ENCODE measurements around the gene LARP1.
"Not testable (repeated sequence)": the region's sequence is repeated elsewhere in the genome, so short reads cannot be mapped to it uniquely, and the experiment has no call there.

Gene LARP1

DNA sequence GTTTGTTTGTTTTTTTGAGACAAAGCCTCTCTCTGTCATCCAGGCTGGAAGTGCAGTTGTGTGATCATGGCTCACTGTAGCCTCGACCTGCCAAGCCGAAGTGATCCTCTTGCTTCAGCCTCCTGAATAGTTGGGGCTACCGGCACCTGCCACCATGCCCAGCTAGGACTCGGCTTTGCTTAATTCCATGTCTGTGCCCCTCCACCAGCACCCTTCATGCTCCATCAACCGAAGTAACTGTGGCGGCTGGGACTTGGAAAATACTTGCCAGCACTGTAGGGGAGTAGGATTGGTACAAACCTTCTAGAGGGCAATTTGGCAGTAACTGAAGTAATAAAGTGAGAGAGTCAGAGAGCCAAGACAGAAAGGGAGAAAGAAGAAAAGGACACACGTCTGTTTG lies 76.3 kb downstream of the LARP1 start:
- no peak for DNase-seq

DNA sequence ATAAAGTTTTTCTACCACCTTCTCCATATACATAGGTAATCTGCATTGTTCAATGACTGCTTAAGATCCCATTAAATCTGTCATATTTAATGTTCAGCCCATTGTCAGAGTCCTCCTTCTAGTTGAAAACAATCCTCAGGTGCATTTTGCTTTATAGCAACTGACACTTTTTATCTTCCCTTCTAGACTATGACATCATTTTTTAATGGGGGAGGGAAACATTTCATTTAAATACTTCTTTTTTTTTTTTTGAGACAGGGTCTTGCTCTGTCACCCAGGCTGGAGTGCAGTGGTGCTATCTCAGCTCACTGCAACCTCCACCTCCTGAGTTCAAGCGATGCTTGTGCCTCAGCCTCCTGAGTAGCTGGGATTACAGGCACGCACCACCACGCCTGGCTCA lies 77.6 kb downstream of the LARP1 start:
- DNase-seq, result not testable (repeated sequence)

DNA sequence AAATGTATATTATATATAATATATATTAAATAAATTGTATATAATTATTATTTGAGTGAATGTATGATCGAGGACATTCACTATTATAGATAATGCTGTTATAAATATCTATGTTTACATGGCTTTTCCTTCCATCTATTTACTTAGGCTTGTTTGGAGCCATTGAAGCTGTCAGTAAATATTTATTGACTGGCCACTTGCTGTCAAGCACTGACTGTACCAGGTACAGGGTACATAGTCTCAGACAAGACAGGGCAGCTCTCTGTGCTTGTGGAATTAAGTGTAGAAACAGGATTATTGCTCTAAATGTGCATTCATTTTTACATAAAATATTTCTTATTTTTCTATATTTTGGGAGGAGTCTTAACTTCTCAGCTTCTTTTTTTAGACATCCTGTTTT lies 78.9 kb downstream of the LARP1 start:
- DNase-seq, result no peak

DNA sequence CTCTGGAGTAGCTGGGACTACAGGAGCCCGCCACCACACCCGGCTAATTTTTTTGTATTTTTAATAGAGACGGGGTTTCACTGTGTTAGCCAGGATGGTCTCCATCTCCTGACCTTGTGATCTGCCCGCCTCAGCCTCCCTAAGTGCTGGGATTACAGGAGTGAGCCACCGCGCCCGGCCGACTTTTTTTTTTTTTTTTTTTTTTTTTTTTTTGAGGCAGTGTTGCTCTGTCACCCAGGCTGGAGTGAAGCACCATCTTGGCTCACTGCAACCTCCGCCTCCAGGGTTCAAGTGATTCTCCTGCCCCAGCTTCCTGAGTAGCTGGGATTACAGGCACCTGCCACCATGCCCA lies 80.5 kb downstream of the LARP1 start:
- not testable (repeated sequence) for DNase-seq

DNA sequence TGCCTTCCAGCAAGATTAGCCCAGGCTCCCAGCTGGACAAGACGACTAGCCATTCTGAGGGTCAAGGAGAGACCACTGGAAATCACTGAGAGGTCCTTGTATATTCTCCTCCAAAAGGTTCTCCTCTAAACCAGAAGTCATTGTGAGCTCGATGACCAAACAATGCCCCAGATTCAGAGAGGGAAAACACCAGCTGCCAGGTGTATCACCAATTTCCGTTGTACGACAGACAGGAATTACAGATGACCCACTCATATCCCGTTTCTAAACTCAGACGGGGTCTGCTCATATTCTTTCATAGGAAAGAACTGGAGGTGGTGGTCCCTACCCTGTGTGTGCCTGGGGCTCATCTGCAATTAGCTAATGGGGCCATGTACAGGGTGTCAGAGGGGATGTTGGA lies 81.0 kb downstream of the LARP1 start:
- DNase-seq, result no peak

DNA sequence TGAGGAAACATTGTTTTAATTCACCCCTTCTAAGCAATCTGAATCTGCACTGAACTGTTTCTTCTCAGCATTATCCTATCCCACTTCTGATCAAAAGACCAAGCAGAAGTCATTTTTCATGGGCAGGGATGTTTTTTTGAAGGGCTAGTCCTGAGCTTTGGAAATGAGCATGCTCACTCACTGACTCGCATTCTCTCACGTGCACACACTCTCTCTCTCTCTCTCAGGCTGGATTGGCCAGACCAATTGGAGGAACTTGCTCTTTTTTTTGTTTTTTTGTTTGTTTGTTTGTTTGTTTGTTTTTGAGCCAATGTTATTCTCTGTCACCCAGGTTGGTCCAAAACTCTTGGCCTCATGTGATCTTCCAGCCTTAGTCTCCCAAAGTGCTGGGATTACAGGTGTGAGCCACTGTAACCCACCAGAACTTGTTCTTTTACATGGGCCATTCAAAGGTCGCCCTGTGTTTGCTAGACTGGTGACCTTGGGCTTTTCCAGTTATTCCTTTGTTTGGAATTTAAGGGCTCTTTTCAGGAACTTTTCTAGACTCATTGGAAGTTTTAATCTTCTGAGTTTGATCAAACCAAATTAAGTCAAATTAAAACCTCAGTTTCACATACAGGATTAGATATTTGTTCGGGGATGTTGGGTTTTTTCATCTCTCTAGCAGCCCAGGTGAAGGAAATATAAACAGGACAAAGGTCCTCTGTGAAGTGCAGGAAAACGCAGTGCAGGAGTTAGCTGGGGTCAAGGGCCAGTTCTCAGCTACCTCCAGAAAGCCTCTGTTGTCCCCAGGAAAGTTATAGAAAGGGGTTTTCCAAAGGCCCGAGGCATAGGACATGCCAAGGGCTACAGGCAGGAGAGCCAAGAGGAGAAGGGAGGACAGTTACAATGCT lies 82.1 kb downstream of the LARP1 start:
- no peak for DNase-seq

DNA sequence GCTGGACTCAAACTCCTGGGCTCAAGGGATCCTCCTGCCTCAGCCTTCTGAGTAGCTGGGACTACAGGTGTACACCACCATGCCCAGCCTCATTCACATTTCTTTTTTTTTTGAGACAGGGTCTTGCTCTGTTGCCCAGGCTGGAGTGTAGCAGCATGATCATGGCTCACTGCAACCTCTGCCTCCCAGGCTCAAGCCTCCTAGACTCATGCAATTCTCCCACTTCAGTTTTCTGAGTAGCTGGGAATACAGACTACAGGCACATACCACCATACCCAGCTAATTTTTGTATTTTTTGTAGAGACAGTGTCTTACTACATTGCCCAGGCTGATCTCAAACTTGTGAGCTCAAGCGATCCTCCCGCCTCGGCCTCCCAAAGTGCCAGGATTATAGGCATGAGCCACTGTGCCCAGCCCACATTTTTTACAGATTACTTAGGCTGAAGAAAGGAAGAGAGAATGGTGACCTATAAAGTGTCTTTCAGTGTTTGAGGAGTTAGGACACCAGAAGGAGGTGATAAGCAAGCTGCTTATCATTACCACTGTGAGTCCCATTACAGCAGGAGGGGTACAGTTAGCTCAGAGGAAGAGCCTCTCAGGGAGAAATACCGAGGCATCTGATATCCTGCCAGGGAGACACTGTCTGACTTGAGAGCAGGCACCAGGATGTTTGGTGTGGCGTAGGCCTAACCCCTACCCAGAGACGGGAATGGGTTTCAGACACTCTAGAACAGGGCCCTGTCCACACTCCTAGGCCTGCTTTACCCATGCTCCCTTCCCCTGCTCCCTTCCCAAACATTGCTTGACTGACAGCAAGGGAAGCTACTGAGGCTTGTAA lies 85.5 kb downstream of the LARP1 start:
- no peak for DNase-seq

DNA sequence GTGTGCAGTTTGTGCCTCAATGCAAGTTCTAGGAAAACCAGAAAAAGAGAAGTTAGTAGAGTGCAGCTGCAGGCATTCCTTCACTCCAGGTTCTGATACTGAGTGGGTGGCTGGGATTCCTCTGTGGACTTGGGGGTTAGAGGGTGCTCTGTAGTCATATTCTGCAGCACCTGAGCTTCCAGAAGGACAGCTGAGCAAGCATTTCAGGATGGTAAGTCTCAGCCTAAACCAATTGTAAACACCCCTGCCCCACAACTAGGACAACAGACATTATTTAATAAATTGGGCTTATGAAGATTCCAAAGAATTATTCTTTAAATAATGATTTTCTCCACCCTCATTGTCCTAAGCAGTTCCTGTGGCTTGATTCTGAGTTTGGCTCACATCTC lies 86.1 kb downstream of the LARP1 start:
- DNase-seq, result no peak

DNA sequence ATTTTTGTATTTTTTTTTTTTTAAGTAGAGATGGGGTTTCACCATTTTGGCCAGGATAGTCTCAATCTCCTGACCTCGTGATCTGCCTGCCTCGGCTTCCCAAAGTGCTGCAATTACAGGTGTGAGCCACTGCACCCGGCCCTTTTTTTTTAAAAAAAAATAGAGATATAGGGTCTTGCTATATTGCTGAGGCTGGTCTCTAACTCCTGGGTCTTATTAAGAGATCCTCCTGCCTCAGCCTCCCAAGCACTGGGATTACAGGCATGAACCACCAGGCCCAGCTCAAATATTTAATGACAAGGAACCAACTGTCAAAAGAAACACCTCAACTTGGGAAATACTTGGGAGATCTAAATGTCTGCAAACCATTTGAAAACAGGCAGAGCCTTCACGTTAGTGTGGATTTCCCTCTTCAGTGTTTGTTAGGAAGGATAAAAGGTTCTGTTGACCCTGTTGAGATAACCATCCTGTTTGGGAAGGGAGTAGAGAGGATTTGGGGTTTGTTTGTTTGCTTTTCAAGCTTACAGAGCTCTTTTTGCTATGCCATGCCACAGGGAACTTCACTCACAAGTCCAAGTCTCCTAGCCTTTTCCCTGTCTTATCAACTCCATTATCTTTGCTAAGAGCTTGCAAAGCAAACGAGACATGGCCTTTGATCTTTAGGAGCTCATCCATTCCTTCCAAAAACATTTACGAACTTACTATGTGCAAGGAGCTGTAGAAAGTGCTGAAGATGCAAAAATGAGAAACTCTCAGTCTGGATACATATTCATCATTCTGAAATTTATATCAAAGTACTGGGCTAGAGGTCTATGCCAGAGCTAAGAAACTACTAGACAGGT lies 87.7 kb downstream of the LARP1 start:
- no peak for DNase-seq

DNA sequence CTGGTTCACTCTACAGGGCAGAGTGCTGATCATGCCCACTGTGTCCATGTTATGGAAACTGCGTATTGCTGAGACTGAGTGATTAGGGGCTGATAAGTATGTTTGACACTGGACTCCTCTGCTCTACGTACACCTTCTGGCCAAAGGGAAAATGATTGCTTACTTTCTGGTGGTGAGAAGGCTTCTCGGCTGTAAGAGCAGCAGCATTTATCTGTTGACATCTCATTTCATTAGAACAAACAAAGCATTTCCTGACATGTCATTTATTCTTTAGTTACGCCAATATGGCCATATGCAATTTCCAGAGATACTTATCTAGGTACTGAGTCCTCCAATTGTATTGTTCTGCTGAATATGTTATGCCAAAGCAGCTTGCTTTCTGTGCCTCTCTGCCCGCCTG lies 89.6 kb downstream of the LARP1 start:
- DNase-seq, result no peak

DNA sequence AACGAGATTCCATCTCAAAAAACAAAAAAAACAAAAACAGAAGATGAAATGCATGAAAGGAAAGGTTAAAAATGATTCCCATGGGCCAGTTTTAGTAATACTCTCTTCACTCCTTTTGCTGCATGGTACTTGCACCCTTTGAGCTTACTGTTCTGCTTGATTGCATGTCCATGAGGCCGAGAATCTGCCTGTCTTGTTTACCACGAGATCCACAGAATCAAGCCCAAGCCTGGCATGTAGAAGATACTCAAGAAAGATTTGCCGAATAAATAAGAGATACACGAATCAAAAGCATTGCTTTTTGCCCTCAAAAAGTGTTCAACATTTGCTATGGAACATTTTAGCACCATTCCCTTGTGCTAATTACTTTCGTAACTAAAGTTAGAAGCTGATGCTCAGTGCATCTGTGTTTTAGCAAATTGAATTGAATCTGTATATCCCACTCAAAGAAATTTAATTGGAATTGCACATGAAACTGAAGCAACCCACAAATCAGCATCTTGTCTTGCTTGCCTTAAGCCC lies 94.1 kb downstream of the LARP1 start:
- DNase-seq, result no peak

DNA sequence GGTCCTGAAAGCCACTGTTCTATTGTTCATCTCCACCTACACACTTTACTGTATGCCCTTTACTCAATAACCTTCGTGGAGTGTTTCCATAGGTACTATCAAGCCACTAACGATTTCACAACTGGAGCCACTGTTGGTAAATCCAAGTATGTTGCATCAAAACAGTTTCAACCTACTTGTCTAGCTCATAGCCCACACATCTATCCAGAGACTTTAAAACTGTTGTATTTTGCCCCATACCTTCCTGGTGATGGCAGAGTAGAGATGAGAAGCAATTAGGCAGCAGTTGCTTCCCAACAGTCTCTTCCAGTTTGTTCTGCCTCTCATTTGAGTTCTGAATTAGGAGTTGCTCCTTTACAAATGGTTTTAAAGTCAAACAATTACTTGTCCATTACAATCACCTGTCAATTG lies 94.6 kb downstream of the LARP1 start:
- peak; percentile 39 to 62 (median 61) for DNase-seq

DNA sequence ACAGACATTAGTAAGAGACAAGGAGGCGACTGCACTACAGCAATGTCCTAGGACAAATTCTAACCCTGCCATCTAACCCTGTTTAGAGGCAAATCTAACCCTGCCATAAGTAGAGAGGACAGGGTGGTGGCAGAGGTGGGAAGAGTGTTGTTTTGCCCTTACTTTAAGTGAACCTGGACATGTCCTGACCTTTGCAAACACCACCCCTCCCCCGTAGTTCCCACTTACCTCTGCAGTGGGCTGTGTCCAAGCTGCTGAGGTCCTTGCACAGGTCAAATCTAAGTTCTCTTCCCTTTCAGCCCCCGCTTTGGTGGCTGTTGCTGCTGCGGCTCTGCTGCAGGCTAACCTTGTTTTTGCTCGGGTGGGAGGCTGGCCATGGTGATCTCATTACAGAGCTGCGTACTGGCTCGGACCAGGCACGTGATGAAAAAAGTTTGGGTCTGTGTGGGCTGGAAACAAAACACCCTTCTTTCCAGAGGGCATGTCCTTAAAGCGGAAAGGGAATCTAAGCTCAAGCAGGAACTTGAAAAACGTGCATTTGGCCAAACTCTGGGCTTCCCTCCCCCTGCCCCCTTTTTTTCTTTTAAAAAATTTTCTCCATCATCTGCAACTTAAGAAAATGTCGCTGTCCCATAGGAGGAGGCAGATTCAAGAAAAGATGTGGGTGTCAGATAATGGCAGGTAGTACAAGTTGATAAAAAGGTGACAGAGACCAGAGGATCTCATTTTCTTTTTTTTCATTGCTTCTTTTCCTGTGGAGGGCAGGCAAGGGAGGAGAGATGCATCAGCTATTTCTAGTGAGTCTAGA lies 95.3 kb downstream of the LARP1 start, which contains the start of gene FAXDC2:
Gene FAXDC2 (minus strand): TSS at position 349 of the 808 bp plus-strand sequence. CDS start 12,425 bp downstream, outside the sequence.
- peak; percentile 83 to 85 (median 85) for DNase-seq

DNA sequence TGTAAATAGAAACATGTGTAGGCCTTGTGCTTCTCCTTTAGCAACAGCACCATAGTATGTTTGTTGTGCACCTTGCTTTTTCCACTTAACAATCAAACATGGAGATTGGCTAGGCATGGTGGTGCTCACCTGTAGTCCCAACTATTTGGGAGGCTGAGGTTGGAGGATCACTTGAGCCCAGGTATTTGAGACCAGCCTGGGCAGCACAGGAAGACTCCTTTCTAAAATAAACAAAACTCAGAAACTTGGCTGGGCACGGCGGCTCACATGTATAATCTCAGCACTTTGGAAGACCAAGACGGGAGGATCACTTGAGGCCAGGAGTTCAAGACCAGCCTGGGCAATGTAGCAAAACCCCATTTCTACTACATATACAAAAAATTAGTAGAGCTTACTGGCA lies 96.2 kb downstream of the LARP1 start:
- no peak for DNase-seq

DNA sequence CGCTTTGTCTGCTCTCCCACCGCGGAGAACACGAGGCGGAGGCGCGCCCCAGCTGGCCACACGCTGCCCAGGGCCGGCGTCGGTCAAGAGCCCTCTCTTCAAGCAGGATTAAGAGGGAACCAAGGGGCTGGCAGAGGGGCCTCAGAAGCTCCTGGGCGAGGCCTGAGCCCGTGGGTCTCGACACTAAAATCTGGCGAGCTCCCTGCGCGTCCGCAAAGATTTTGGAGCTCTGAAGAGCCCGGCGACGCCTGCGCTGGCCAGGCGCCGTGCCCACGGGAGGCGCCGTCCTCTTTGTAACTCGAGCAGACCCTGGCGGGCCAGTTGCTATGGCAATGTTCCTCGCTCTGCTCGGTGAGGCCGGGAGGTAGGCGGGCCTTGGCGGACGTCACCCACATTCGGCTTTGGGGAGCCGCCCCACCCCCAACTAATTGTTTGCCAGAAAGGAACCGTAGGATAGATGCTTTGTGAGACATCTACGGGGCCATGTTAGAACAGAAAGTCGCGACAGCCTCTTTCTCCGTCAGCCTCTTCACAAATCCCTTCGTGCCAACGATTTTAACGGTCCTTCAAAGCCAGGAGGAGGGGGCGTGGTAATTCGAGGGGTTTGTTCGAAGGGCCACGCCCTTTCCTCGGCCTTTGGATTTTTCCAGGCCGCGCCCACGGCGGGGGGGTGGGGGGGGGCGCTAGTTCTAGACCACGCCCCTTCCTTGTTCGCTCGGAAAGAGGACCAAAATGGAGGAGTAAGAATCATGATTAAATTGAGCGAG lies 102.5 kb downstream of the LARP1 start:
- DNase-seq, result peak; percentile 91 to 95 (median 95)

DNA sequence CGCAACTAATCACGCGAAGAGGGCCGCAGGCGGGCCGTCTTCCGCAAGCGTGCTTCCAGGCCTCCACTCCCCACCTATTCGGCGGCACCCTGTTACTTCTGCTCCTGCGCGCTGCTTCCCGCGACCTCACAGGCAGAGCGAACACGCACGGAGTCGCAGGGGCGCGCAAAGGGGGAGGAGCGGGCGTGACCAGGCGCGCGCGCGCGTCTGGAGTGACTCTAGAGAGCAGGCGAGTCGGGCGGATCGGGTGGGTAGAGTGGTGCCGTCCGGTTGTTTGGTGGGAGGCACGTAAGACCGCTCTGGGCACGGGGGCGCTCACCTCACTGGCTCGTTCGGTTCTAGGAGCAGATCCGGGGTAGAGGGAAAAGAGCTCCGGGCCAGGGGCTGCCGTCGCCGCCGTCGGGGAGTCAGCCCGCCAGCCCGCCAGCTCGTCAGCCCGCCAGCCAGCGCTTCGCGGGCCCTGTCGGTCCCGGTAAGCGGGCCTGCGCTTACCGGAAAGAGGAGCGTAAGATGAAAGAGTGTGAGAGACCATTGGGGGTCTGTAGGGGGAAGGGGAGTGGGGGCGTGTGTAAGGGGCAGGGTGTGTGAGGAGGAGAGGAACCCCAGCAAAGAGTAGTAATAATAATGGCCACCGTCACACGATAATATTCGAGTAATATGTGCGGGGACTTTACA lies 103.3 kb downstream of the LARP1 start, which contains the start of gene CNOT8:
Gene CNOT8 (plus strand): TSS at position 331 of the 675 bp plus-strand sequence. CDS start 4,652 bp downstream, outside the sequence.
- DNase-seq, result peak; percentile 98 to 99 (median 98)

DNA sequence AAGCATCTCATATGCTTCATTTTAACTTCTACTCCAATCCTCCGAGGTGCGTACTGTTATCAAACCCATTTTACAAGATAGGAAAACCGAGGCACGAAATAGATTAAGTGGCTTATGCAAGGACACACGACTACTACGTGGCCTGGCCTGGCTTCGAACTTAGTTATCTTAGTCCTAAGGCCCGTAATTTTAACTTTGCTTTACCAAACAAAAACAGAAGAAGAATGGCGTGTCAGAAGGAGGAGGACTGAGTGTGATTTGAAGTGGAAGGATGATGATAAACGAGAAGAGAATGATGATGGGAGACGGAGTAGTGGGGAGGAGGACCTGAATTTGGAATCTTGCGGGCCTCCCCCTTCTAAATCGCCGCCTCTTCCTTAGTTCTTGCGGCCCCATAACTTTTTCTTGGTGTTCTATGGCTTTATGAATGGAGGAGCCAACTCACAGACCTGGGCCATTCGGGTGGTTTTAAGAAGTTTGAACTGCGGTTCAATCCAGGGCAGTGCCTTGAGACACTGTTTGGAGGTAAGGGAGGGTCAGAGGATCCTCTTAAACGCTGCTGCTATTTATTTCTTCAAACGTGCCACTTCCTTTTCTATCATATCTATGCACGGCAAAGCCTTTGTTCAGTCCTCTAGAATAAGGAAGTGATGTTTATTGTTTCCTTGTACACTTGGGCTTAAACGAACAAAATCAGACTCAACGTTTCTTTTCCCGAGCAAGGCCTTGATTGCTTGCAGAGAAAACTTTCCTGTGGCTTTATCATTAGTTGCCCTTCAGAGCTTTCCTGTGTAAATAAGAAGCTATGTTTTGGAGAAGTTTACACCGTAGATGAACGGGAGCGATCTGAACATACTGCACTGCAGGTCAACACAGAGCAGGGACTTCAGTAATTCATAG lies 104.0 kb downstream of the LARP1 start:
- peak; percentile 28 to 61 (median 60) for DNase-seq

DNA sequence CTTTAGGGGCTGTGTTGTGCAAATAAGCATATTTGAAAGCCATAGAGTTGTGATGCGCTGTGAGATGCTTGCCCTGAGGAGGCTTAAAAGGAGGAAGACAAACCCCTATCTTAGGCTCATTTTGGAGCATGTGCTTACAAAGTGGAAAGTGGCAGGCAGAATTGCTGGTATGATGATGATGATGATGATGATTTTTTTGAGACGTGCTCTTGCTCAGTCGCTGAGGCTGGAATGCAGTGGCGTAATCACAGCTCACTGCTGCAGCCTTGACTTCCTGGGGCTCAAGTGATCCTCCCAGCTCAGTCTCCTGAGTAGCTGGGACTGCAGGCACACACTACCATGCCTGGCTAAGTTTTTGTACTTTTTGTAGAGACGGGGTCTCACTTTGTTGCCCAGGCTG lies 104.9 kb downstream of the LARP1 start:
- peak in 2 of 3 donors; percentile 21 to 37 for DNase-seq

DNA sequence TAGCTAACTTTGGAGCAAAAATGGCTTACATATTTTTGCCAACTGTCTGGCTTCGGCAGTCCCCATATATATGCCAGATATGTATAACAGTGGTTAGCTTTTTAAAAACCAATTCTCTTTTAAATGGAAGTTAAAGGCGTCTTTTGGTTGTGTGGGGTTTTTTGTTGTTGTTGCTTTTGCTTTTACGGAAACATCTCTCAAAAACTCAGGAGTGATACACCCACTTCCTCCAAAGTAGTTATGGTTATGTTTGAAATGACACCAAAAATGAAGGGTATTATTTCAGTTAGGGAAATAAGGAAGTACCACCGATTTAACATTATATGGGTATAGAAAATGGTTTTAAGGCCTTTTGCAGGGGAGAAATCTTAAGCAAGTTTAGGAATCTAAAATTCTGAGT lies 105.6 kb downstream of the LARP1 start:
- peak; percentile 15 to 56 (median 52) for DNase-seq

All from suppressor macrophage treated with lipopolysaccharide for 1 hour (primary cell).